LHCN-M2 (cell line): ENCODE results near the gene DIPK2B. TPM values are rescaled to one million over a fixed set of nuclear protein-coding genes. Genes with fewer than 3 reads are reported as not detected.
A peak's percentile ranks its signal among the peaks of the same experiment; 100 is the strongest.

Experiments used
- DNase-seq: peaks from one replicate; pipeline ENCODE4 v3.0.0-alpha.2; 2012; ENCODE audit warnings: low read depth
- polyA plus RNA-seq: library from polyadenylated mRNA; unstranded; fragments of >200 nt; gene quantifications from one replicate; pipeline ENCODE4 v1.2.1, GENCODE V29; 2012; ENCODE audit warnings: missing spikeins
- total RNA-seq: library from RNA; depleted of rRNA; stranded (reverse); fragments of >200 nt; gene quantifications from 2 replicates; pipeline ENCODE4 v1.2.3, GENCODE V29; 2014; rRNA removed

Gene DIPK2B
- total RNA-seq, result not detected in 2 replicates
- polyA plus RNA-seq, result not detected

- DNase-seq, result no peak
Observed at GRCh38 chrX:45200741-45201234, at the start of gene DIPK2B. DIPK2B (minus strand) TSS chrX:45200876; CDS start chrX:45200826, 50 bp downstream.

DNA sequence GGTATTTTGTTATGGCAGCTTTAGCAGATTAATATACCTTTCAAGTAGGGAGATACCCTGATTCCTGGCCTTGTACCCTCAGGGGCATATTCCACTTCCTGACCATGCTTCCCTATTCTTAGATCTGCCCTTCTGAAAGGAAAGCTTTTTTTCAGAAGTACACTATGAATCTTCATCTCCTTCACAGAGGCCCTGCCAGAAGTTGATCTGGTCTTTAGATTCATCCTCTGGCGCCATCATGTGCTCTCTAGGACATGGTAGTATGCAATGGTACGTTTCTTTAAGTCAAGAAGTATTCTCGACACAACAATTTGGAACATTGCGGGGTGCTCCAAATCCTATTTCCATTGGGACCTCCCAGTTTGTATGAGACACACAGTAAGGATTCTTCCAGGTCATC is 39.6 kb upstream of the DIPK2B start:
- no peak for DNase-seq

DNA sequence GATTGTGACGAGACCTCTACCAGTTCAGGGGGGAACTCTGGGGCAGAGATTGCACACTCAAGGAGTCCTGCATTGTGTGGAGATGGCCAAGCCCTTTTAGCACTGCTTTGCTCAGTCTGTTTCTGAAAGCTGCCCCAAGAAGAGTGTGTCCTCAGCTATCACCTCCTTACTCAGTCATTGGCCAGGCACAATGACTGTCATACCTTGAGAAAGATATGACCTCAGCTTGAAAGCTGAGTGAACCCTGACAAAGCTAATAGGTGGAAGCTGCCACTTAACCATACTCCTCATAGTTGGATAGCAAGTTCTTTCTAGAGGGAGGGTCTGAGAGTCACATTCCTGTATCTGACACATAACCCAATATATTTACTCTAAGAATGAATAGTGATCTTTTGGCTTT is 37.8 kb upstream of the DIPK2B start:
- no peak for DNase-seq

DNA sequence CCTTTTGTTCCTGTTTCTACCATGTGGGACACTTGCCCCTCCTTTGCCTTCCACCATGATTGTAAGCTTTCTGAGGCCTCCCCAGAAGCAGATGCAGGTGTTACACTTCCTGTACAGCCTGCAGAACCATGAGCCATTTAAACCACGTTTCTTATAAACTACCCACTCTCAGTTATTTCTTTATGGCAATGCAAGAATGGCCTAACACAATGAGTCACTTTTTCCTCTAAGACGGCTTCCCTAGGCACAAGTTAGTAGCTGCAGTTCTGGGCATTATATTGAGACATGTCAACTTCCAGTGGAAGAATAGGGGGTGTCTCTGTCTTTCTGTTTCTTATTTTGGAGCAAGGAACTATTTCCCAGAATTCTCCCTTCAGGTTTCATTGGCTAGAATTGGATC is 32.9 kb upstream of the DIPK2B start:
- DNase-seq, result no peak

GRCh38 chrX:45232139-45232538 is 31.5 kb upstream of the DIPK2B start:
- no peak for DNase-seq

GRCh38 chrX:45230410-45230809 is 29.7 kb upstream of the DIPK2B start:
- DNase-seq, result no peak

DNA sequence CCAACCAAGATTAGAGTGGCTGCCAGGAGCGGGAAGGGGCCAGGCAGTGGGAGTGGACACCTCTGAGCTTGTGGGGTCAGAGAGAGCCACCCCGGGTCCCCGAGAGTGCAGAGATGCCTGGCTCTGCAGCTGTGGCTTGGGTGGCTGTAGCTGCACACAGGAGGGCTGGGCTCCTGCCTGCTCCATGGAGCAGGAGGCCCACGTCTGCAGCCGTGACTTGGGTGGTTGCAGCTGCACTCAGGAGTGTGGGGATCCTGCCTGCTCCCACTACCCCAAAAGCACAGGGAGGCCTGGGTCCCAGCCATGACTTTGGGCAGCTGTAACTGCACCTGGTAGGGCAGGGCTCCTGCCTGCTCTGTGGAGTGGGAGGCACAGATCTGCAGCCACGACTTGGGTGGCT is 28.7 kb upstream of the DIPK2B start:
- DNase-seq, result no peak

- DNase-seq, result no peak
Observed at GRCh38 chrX:45228126-45228525, 27.4 kb upstream of the DIPK2B start.

- DNase-seq, result peak; percentile 13
Observed at GRCh38 chrX:45208121-45208856, 7.6 kb upstream of the DIPK2B start.

DNA sequence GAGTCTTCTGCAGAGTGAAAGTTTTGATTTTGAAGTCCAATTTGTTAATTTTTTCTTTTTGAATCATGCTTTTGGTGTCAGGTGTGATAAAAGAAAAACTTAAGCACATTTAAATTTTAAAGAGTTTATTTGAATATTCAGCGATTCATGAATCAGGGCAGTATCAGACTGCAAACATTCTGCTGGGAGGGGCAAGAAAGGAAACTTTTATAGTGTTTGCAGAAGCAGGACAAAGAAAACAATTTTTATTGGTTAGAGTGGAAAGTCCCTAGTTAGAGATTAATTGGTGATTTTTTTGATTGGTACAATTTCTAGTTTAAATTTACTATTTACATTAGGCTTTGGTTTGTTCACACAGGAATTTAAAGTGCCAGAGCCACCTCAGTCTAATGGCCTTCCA is 1.5 kb upstream of the DIPK2B start:
- no peak for DNase-seq

DNA sequence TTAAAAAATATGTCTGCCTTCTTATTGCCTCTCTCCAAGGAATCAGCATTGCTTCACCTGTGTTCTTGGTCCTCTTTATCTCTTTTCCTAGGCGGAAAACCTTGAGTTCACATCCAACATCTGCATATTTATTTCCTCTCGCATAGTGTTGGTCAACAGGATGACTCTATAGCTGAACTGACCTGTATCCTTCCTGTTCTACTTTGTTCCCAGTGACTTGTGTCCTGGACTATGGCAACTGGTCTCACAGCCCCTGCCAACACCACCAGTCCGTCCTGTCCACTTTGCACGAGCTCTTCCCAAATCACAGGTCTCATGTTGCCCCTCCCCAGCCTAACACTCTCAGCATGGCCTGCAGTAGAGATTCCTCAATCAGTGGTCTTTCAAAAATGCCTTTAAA is 2.0 kb downstream of the DIPK2B start:
- no peak for DNase-seq

GRCh38 chrX:45198301-45198700 is 2.4 kb downstream of the DIPK2B start:
- no peak for DNase-seq

DNA sequence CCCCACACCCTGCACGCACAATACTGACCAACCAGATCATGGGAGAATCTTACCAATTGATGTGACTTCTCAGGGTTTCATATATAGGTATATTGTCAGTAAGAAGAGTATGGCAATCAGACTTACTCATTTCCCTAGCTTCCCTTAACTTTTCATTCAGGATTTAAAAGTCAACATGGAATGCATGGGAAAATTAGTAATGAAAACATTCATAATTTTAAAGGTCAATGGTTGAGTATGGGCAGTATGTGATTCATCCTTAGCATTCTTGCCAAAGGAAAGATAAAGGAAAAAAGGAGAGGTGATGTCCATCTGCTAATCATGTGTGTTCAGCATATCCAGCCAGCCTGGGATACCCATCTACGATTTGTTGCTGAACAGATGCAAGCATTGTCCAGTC is 4.0 kb downstream of the DIPK2B start:
- DNase-seq, result peak; percentile 40

DNA sequence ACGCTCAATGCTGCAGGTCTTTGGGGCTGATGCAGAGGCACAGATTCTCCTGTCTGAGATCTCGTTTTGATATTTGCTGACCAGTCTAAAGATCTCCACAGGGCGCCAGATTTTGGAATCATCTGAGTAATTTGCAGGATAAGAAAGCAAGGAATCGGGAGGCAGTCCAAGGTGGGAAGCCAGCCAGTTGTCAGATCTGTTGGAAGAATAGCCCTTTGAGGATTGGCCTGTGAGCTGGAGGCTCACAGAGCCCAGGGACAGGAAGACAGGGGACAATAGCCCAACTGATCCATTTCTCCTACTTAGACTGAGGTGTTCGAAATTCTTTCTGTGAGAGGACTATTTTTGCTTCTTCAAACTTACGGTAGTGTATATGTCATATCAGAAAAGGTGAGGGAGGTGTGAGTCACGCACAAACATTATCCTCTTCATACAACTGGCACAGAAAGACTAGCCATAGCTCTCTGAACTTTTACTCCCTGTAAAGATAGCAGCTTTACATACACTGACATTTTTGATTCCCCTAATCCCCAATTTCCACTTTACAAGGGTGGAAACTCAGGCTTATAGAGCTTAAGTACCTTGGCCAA is 8.8 kb downstream of the DIPK2B start:
- DNase-seq, result no peak

GRCh38 chrX:45191383-45191782 is 9.3 kb downstream of the DIPK2B start:
- DNase-seq, result no peak

- no peak for DNase-seq
Observed at GRCh38 chrX:45187731-45188130, 12.9 kb downstream of the DIPK2B start.

- no peak for DNase-seq
Observed at GRCh38 chrX:45186643-45187026, 14.0 kb downstream of the DIPK2B start.

GRCh38 chrX:45184211-45184610 is 16.5 kb downstream of the DIPK2B start:
- no peak for DNase-seq

DNA sequence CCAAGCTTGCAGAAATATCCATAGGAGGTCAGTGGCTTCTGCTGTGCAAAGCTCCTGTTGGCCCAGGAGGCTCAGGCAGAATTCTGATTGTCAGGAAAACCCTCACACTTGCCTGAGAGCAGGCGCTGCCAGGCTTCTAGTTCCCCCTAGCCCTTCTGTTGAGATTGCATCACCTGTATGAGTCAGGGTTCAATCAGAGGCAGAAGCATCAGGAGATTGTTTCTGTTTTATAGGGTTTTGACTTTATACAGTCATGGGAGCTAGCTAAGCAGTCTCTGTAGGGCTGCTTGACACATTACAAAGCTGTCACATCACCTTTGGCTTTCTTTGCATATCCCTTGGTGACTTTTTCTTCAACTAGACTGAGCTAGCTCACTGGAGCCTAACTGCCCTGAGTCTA is 27.8 kb downstream of the DIPK2B start:
- peak; percentile 53 for DNase-seq

- DNase-seq, result no peak
Observed at GRCh38 chrX:45166781-45167180, 33.9 kb downstream of the DIPK2B start.

GRCh38 chrX:45165726-45166125 is 35.0 kb downstream of the DIPK2B start:
- no peak for DNase-seq

DNA sequence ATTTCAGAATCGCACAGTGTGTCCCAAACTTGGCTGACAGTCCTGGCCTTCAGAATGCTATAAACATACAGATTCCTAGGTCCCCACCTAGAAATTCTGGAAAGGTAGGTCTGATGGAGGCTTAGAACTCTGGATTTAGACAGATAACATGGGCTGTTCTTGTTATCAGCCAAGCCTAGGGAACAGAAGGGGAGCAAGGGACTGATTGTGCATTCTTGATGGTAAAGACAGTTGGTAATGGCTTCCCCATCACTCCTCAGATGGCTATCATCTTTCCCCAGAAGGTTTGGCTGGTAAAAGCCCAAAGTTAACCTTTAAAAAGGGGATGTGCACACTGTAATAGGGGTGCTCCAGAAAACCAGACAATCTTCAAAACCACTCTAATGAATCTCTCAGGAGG is 35.7 kb downstream of the DIPK2B start:
- no peak for DNase-seq

DNA sequence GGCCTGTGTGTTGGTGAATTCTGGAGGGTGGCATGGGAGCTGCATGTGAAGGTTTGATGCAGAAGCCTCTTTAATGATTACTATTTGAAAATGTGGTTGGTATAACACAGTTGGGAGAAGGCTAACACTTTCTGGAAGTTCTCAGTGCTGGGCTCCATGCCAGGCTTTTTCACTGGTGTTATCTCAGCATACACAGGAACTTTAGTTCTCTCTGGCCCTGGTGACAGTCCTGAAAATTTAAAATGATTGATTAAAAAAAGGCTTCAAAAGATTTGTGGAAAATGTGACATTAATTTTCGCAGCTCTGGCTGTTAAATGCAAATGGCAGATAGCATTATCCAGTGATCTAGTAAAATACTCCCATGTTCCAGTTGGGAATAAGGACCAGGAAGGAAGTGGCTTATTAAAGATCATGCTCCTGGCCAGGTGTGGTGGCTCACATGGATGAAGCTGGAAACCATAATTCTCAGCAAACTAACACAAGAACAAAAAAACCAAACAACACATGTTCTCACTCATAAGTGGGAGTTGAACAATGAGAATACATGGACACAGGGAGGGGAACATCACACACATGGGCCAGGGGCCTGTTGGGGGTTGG is 36.6 kb downstream of the DIPK2B start:
- no peak for DNase-seq
